WTC11 (cell line): ENCODE measurements around the gene CEP192. TPM values are rescaled to one million over a fixed set of nuclear protein-coding genes. Genes with fewer than 3 reads are reported as not detected.

Experiments used
- ATAC-seq: fragments of 200-7000 bp; cut with Tn5 transposase; 2 replicates; pipeline ENCODE4 v1.10.0; 2021; ENCODE audit warnings: mild to moderate bottlenecking, moderate library complexity
- CTCF ChIA-PET: fragments of 300-600 bp; sonication (Branson Sonifier 250); formaldehyde crosslinking; loops from one replicate; lab custom pipeline; 2021; ENCODE audit warnings: antibody characterized with exemption; lab: Charles Lee
- POLR2A ChIA-PET: fragments of 350-600 bp; sonication (Branson Sonifier 250); formaldehyde crosslinking; loops from one replicate; lab custom pipeline; 2021; ENCODE audit warnings: antibody characterized with exemption; lab: Charles Lee
- DNase-seq: peaks from one replicate; pipeline ENCODE4 v3.0.0; 2021; ENCODE audit warnings: low spot score
- H3K27ac Mint-ChIP-seq: 2 replicates; pipeline ENCODE4 v1.8.0; 2021; ENCODE audit warnings: mixed read lengths
- H3K27me3 Mint-ChIP-seq: 2 replicates; pipeline ENCODE4 v1.8.0; 2021; ENCODE audit warnings: low read depth, mild to moderate bottlenecking, moderate library complexity, mixed read lengths
- H3K36me3 Mint-ChIP-seq: 2 replicates; pipeline ENCODE4 v1.8.0; 2021; ENCODE audit warnings: mixed read lengths
- H3K4me1 Mint-ChIP-seq: 2 replicates; pipeline ENCODE4 v1.8.0; 2022; ENCODE audit warnings: mixed read lengths
- H3K4me3 Mint-ChIP-seq: 2 replicates; pipeline ENCODE4 v1.8.0; 2021; ENCODE audit warnings: mild to moderate bottlenecking, moderate library complexity, mixed read lengths
- H3K9me3 Mint-ChIP-seq: 2 replicates; pipeline ENCODE4 v1.8.0; 2021; ENCODE audit warnings: mixed read lengths
- ATF1 ChIP-seq: sonication (generic); formaldehyde crosslinking; IDR thresholded peaks from 2 replicates; pipeline ENCODE4 v1.8.1; 2023; ENCODE audit warnings: mild to moderate bottlenecking, moderate library complexity, missing genetic modification reagents
- CREB1 ChIP-seq: sonication (generic); formaldehyde crosslinking; IDR thresholded peaks from 2 replicates; pipeline ENCODE4 v1.8.0; 2023; ENCODE audit warnings: mild to moderate bottlenecking, missing genetic modification reagents
- FOXK1 ChIP-seq: sonication (generic); formaldehyde crosslinking; IDR thresholded peaks from 2 replicates; pipeline ENCODE4 v1.8.0; 2022; ENCODE audit warnings: mild to moderate bottlenecking, moderate library complexity, missing genetic modification reagents
- GRHL2 ChIP-seq: fragments of 250-450 bp; sonication (Bioruptor Pico); IDR thresholded peaks from 2 replicates; pipeline ENCODE4 v1.8.0; 2022; ENCODE audit warnings: mild to moderate bottlenecking, moderate library complexity; ENCODE audit not compliant: insufficient replicate concordance, severe bottlenecking
- GTF2I ChIP-seq: fragments of 250-450 bp; sonication (Bioruptor Pico); conservative IDR thresholded peaks from 2 replicates; pipeline ENCODE4 v1.4.0; 2021; ENCODE audit warnings: mild to moderate bottlenecking
- NFATC4 ChIP-seq: fragments of 250-450 bp; sonication (Bioruptor Pico); IDR thresholded peaks from 2 replicates; pipeline ENCODE4 v1.9.0; 2021; ENCODE audit warnings: mild to moderate bottlenecking
- NFYB ChIP-seq: sonication (generic); formaldehyde crosslinking; conservative IDR thresholded peaks from 2 replicates; pipeline ENCODE4 v1.8.0; 2022; ENCODE audit warnings: low read depth, missing genetic modification reagents
- RORB ChIP-seq: fragments of 250-450 bp; sonication (Bioruptor Pico); IDR thresholded peaks from 2 replicates; pipeline ENCODE4 v1.9.0; 2021; ENCODE audit warnings: mild to moderate bottlenecking
- TEAD1 ChIP-seq: sonication (generic); formaldehyde crosslinking; IDR thresholded peaks from 2 replicates; pipeline ENCODE4 v1.8.0; 2022; ENCODE audit warnings: mild to moderate bottlenecking, missing genetic modification reagents
- TP53 ChIP-seq: sonication (generic); formaldehyde crosslinking; IDR thresholded peaks from 2 replicates; pipeline ENCODE4 v1.8.1; 2023; ENCODE audit warnings: mild to moderate bottlenecking, missing genetic modification reagents
- ZBTB21 ChIP-seq: sonication (generic); formaldehyde crosslinking; IDR thresholded peaks from 2 replicates; pipeline ENCODE4 v1.8.1; 2023; ENCODE audit warnings: mild to moderate bottlenecking, missing genetic modification reagents, borderline replicate concordance
- ZNF138 ChIP-seq: sonication (generic); formaldehyde crosslinking; conservative IDR thresholded peaks from 2 replicates; pipeline ENCODE4 v1.8.1; 2022; ENCODE audit warnings: mild to moderate bottlenecking, moderate library complexity, missing genetic modification reagents
- ZNF219 ChIP-seq: sonication (generic); formaldehyde crosslinking; IDR thresholded peaks from 2 replicates; pipeline ENCODE4 v1.8.0; 2023; ENCODE audit warnings: missing genetic modification reagents, mild to moderate bottlenecking, borderline replicate concordance
- ZNF416 ChIP-seq: fragments of 250-450 bp; sonication (Bioruptor Pico); IDR thresholded peaks from 2 replicates; pipeline ENCODE4 v1.9.0; 2021; ENCODE audit warnings: mild to moderate bottlenecking, inconsistent platforms
- ZNF423 ChIP-seq: fragments of 250-450 bp; sonication (Bioruptor Pico); IDR thresholded peaks from 2 replicates; pipeline ENCODE4 v2.1.2; 2022; ENCODE audit warnings: mild to moderate bottlenecking, moderate library complexity
- total RNA-seq: library from RNA; stranded (reverse); gene quantifications from 3 replicates; pipeline ENCODE4 v1.2.3, GENCODE V29; 2021
- TF ChIP-seq, protein P1 (sequence below): sonication (generic); formaldehyde crosslinking; IDR thresholded peaks from 2 replicates; pipeline ENCODE4 v1.8.1; 2023; ENCODE audit warnings: mild to moderate bottlenecking, missing genetic modification reagents
- TF ChIP-seq, protein P2 (sequence below): sonication (generic); formaldehyde crosslinking; conservative IDR thresholded peaks from 2 replicates; pipeline ENCODE4 v1.8.1; 2023; ENCODE audit warnings: mild to moderate bottlenecking, low read depth, missing genetic modification reagents, moderate library complexity
- TF ChIP-seq, protein P3 (sequence below): sonication (generic); formaldehyde crosslinking; IDR thresholded peaks from 2 replicates; pipeline ENCODE4 v1.8.0; 2023; ENCODE audit warnings: missing genetic modification reagents
- TF ChIP-seq, protein P4 (sequence below): sonication (generic); formaldehyde crosslinking; IDR thresholded peaks from 2 replicates; pipeline ENCODE4 v1.8.0; 2022; ENCODE audit warnings: mild to moderate bottlenecking, missing genetic modification reagents
- TF ChIP-seq, protein P5 (sequence below): sonication (generic); formaldehyde crosslinking; IDR thresholded peaks from 2 replicates; pipeline ENCODE4 v1.8.1; 2023; ENCODE audit warnings: mild to moderate bottlenecking, missing genetic modification reagents, moderate library complexity
- TF ChIP-seq, protein P6 (sequence below): sonication (generic); formaldehyde crosslinking; IDR thresholded peaks from 2 replicates; pipeline ENCODE4 v1.8.0; 2023; ENCODE audit warnings: missing genetic modification reagents, mild to moderate bottlenecking, borderline replicate concordance
- TF ChIP-seq, protein P7 (sequence below): sonication (generic); formaldehyde crosslinking; IDR thresholded peaks from 2 replicates; pipeline ENCODE4 v1.8.1; 2023; ENCODE audit warnings: mild to moderate bottlenecking, missing genetic modification reagents

Gene CEP192
- total RNA-seq, 1 experiment from 2014 or later, result 25.4 TPM

DNA sequence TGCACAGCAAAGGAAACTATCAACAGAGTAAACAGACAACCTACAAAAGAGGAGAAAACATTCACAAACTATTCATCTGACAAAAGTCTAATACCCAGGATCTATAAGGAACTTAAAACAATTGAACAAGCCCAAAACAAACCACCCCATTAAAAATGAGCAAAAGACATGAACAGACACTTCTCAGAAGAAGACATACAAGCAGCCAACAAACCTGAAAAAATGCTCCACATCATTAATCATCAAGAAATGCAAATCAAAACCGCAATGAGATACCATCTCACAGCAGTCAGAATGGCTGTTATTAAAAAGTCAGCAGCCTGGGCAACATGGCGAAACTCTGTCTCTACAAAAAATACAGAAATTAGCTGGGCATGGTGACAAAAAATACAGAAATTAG lies 117.2 kb downstream of the CEP192 start:
- Mint-ChIP-seq H3K4me1 (no peaks in the 10 kb centered on the region), H3K36me3 (peaks cover 75% of the 10 kb centered on the region), H3K27ac (no peak overlapping the region), H3K4me3 (no peak overlapping the region), H3K27me3 (no peaks in the 10 kb centered on the region), H3K9me3 (peaks cover 22% of the 10 kb centered on the region)
- ATAC-seq, result no peak
- ChIA-PET CTCF (no interaction called here), POLR2A (no interaction called here)
- no peak for DNase-seq
- TF ChIP-seq, protein P1, sequence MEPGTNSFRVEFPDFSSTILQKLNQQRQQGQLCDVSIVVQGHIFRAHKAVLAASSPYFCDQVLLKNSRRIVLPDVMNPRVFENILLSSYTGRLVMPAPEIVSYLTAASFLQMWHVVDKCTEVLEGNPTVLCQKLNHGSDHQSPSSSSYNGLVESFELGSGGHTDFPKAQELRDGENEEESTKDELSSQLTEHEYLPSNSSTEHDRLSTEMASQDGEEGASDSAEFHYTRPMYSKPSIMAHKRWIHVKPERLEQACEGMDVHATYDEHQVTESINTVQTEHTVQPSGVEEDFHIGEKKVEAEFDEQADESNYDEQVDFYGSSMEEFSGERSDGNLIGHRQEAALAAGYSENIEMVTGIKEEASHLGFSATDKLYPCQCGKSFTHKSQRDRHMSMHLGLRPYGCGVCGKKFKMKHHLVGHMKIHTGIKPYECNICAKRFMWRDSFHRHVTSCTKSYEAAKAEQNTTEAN (CRISPR knock-in tag), result no peak
- TF ChIP-seq, protein P2, sequence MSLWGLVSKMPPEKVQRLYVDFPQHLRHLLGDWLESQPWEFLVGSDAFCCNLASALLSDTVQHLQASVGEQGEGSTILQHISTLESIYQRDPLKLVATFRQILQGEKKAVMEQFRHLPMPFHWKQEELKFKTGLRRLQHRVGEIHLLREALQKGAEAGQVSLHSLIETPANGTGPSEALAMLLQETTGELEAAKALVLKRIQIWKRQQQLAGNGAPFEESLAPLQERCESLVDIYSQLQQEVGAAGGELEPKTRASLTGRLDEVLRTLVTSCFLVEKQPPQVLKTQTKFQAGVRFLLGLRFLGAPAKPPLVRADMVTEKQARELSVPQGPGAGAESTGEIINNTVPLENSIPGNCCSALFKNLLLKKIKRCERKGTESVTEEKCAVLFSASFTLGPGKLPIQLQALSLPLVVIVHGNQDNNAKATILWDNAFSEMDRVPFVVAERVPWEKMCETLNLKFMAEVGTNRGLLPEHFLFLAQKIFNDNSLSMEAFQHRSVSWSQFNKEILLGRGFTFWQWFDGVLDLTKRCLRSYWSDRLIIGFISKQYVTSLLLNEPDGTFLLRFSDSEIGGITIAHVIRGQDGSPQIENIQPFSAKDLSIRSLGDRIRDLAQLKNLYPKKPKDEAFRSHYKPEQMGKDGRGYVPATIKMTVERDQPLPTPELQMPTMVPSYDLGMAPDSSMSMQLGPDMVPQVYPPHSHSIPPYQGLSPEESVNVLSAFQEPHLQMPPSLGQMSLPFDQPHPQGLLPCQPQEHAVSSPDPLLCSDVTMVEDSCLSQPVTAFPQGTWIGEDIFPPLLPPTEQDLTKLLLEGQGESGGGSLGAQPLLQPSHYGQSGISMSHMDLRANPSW (CRISPR knock-in tag), result no peak
- no peak for TF ChIP-seq ZNF219
- TF ChIP-seq FOXK1 (CRISPR knock-in tag), result no peak
- no peak for TF ChIP-seq NFYB (CRISPR knock-in tag)
- TF ChIP-seq ZBTB21, result no peak
- no peak for TF ChIP-seq RORB (CRISPR knock-in tag)
- TF ChIP-seq ZNF416 (CRISPR knock-in tag), result no peak
- TF ChIP-seq TEAD1 (CRISPR knock-in tag), result no peak
- TF ChIP-seq, protein P3, sequence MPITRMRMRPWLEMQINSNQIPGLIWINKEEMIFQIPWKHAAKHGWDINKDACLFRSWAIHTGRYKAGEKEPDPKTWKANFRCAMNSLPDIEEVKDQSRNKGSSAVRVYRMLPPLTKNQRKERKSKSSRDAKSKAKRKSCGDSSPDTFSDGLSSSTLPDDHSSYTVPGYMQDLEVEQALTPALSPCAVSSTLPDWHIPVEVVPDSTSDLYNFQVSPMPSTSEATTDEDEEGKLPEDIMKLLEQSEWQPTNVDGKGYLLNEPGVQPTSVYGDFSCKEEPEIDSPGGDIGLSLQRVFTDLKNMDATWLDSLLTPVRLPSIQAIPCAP, result no peak
- TF ChIP-seq, protein P4, sequence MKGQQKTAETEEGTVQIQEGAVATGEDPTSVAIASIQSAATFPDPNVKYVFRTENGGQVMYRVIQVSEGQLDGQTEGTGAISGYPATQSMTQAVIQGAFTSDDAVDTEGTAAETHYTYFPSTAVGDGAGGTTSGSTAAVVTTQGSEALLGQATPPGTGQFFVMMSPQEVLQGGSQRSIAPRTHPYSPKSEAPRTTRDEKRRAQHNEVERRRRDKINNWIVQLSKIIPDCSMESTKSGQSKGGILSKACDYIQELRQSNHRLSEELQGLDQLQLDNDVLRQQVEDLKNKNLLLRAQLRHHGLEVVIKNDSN (CRISPR knock-in tag), result no peak
- TF ChIP-seq ATF1 (CRISPR knock-in tag), result no peak
- no peak for TF ChIP-seq CREB1 (CRISPR knock-in tag)
- no peak for TF ChIP-seq NFATC4
- no peak for TF ChIP-seq GRHL2
- TF ChIP-seq GTF2I (CRISPR knock-in tag), result no peak
- TF ChIP-seq ZNF423 (CRISPR knock-in tag), result no peak

DNA sequence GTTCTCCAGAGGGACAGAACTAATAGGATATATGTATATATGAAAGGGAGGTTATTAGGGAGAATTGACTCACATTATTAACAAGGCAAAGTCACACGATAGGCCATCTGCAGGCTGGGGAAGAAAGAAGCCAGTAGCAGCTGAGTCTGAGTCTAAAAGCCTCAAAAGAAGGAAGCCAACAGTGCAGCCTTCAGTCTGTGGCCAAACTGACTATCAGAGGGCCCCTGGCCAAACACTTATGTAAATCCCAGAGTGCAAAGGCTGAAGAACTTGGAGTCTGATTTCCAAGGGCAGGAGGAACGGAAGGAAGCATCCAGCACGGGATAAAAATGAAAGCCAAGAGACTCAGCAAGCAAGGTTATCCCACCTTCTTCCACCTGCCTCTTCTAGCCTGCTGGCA lies 119.4 kb downstream of the CEP192 start:
- CTCF ChIA-PET, result no interaction called here
- H3K9me3 Mint-ChIP-seq, result peaks cover 22% of the 10 kb centered on the region
- TF ChIP-seq, protein P1 (CRISPR knock-in tag), result no peak
- TF ChIP-seq, protein P5, sequence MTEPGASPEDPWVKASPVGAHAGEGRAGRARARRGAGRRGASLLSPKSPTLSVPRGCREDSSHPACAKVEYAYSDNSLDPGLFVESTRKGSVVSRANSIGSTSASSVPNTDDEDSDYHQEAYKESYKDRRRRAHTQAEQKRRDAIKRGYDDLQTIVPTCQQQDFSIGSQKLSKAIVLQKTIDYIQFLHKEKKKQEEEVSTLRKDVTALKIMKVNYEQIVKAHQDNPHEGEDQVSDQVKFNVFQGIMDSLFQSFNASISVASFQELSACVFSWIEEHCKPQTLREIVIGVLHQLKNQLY (CRISPR knock-in tag), result no peak
- TF ChIP-seq, protein P6, sequence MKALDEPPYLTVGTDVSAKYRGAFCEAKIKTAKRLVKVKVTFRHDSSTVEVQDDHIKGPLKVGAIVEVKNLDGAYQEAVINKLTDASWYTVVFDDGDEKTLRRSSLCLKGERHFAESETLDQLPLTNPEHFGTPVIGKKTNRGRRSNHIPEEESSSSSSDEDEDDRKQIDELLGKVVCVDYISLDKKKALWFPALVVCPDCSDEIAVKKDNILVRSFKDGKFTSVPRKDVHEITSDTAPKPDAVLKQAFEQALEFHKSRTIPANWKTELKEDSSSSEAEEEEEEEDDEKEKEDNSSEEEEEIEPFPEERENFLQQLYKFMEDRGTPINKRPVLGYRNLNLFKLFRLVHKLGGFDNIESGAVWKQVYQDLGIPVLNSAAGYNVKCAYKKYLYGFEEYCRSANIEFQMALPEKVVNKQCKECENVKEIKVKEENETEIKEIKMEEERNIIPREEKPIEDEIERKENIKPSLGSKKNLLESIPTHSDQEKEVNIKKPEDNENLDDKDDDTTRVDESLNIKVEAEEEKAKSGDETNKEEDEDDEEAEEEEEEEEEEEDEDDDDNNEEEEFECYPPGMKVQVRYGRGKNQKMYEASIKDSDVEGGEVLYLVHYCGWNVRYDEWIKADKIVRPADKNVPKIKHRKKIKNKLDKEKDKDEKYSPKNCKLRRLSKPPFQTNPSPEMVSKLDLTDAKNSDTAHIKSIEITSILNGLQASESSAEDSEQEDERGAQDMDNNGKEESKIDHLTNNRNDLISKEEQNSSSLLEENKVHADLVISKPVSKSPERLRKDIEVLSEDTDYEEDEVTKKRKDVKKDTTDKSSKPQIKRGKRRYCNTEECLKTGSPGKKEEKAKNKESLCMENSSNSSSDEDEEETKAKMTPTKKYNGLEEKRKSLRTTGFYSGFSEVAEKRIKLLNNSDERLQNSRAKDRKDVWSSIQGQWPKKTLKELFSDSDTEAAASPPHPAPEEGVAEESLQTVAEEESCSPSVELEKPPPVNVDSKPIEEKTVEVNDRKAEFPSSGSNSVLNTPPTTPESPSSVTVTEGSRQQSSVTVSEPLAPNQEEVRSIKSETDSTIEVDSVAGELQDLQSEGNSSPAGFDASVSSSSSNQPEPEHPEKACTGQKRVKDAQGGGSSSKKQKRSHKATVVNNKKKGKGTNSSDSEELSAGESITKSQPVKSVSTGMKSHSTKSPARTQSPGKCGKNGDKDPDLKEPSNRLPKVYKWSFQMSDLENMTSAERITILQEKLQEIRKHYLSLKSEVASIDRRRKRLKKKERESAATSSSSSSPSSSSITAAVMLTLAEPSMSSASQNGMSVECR (CRISPR knock-in tag), result no peak
- TF ChIP-seq TEAD1 (CRISPR knock-in tag), result no peak
- TF ChIP-seq RORB (CRISPR knock-in tag), result no peak
- TF ChIP-seq, protein P7, sequence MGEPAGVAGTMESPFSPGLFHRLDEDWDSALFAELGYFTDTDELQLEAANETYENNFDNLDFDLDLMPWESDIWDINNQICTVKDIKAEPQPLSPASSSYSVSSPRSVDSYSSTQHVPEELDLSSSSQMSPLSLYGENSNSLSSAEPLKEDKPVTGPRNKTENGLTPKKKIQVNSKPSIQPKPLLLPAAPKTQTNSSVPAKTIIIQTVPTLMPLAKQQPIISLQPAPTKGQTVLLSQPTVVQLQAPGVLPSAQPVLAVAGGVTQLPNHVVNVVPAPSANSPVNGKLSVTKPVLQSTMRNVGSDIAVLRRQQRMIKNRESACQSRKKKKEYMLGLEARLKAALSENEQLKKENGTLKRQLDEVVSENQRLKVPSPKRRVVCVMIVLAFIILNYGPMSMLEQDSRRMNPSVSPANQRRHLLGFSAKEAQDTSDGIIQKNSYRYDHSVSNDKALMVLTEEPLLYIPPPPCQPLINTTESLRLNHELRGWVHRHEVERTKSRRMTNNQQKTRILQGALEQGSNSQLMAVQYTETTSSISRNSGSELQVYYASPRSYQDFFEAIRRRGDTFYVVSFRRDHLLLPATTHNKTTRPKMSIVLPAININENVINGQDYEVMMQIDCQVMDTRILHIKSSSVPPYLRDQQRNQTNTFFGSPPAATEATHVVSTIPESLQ (CRISPR knock-in tag), result no peak
- TF ChIP-seq ZNF138 (CRISPR knock-in tag), result no peak
- no peak for TF ChIP-seq TP53

More for the DNA sequence above, 119.4 kb downstream of the CEP192 start:
- H3K4me3 Mint-ChIP-seq, result no peak overlapping the region
- DNase-seq, result no peak
- ATAC-seq, result no peak
- POLR2A ChIA-PET, result no interaction called here
- H3K36me3 Mint-ChIP-seq, result peaks cover 70% of the 10 kb centered on the region
- H3K27ac Mint-ChIP-seq, result no peak overlapping the region
- H3K4me1 Mint-ChIP-seq, result no peaks in the 10 kb centered on the region; the same call in 1 of the 2 replicates
- H3K27me3 Mint-ChIP-seq, result no peaks in the 10 kb centered on the region
